Measurements from ENCODE around the gene MBOAT2.

The MBOAT2 gene

DNA sequence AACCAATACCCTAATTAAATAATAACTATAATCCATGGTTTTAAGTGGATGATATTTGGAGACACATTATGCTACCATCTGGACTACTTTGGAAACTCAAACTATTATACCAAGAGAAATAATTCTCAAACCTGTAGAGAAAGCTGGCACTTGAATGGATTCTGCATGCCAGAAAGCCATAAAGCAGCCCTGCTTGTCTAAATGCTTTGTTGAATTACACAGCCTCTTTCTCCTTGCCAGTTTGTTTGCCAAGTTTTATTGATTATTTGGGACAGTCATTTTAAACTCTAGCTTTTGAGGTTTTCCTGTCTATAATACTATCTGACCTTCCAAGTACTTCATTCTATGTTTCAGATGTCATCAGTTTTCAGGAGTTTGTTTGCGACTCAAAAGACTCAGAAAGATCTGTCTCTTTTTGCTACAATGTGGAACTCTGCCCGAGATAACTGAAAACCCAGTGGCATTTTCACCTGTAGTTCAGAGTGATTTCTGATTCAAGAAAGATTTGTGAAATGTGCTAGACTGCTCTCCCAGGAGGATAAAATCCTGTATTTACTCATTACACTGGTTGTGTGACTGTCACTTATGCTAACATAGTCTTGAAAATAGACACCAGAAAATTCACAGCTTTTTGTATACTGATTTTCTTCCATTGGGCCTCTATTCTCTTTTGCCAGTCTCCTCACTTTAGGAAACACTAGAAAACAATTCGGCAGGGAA, 29.2 kb upstream of the MBOAT2 start:
- no peaks in the 10 kb centered on the region for H3K27me3 ChIP-seq (ENCODE audit: insufficient read depth, poor library complexity, severe bottlenecking)
- DNase-seq (ENCODE audit: low read depth in 1 of 2, low spot score in 1 of 2): no peak
- no peak for TF ChIP-seq POLR2AphosphoS5 (IDR thresholded peaks at IDR 0.05; ENCODE audit: low read depth)
- TF ChIP-seq, protein P1, sequence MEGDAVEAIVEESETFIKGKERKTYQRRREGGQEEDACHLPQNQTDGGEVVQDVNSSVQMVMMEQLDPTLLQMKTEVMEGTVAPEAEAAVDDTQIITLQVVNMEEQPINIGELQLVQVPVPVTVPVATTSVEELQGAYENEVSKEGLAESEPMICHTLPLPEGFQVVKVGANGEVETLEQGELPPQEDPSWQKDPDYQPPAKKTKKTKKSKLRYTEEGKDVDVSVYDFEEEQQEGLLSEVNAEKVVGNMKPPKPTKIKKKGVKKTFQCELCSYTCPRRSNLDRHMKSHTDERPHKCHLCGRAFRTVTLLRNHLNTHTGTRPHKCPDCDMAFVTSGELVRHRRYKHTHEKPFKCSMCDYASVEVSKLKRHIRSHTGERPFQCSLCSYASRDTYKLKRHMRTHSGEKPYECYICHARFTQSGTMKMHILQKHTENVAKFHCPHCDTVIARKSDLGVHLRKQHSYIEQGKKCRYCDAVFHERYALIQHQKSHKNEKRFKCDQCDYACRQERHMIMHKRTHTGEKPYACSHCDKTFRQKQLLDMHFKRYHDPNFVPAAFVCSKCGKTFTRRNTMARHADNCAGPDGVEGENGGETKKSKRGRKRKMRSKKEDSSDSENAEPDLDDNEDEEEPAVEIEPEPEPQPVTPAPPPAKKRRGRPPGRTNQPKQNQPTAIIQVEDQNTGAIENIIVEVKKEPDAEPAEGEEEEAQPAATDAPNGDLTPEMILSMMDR (IDR thresholded peaks at IDR 0.05; ENCODE audit: insufficient read depth, low read length): no peak
- no peak for TF ChIP-seq SPI1 (IDR thresholded peaks at IDR 0.05; ENCODE audit: borderline replicate concordance, low read depth)
- TF ChIP-seq GABPA (IDR thresholded peaks at IDR 0.05; ENCODE audit: low read depth): no peak
- TF ChIP-seq, protein P2, sequence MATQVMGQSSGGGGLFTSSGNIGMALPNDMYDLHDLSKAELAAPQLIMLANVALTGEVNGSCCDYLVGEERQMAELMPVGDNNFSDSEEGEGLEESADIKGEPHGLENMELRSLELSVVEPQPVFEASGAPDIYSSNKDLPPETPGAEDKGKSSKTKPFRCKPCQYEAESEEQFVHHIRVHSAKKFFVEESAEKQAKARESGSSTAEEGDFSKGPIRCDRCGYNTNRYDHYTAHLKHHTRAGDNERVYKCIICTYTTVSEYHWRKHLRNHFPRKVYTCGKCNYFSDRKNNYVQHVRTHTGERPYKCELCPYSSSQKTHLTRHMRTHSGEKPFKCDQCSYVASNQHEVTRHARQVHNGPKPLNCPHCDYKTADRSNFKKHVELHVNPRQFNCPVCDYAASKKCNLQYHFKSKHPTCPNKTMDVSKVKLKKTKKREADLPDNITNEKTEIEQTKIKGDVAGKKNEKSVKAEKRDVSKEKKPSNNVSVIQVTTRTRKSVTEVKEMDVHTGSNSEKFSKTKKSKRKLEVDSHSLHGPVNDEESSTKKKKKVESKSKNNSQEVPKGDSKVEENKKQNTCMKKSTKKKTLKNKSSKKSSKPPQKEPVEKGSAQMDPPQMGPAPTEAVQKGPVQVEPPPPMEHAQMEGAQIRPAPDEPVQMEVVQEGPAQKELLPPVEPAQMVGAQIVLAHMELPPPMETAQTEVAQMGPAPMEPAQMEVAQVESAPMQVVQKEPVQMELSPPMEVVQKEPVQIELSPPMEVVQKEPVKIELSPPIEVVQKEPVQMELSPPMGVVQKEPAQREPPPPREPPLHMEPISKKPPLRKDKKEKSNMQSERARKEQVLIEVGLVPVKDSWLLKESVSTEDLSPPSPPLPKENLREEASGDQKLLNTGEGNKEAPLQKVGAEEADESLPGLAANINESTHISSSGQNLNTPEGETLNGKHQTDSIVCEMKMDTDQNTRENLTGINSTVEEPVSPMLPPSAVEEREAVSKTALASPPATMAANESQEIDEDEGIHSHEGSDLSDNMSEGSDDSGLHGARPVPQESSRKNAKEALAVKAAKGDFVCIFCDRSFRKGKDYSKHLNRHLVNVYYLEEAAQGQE (IDR thresholded peaks at IDR 0.05; ENCODE audit: insufficient replicate concordance, low read depth): no peak
- no peak overlapping the region for H3K27ac ChIP-seq (replicated peaks)
- H3K4me3 ChIP-seq (replicated peaks; ENCODE audit: insufficient read depth, low read length): no peak overlapping the region

DNA sequence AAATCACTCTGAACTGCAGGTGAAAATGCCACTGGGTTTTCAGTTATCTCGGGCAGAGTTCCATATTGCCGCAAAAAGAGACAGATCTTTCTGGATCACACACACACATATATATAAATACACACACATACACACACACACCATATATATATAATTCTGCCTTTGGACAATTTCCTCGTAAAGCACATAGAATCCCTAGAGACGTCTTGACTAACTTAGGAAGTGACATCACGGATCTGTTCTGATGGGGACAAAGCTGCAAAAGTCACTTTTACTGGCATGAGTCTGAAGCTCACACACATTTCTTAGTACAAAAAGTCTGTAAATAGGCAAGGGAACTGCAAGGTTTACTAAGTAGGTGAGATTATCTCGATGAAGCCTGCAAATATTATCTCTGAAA, 28.6 kb upstream of the MBOAT2 start:
- Histone ChIP-seq H3K4me3 (replicated peaks; ENCODE audit: insufficient read depth, low read length) (no peak overlapping the region), H3K27me3 (ENCODE audit: insufficient read depth, poor library complexity, severe bottlenecking) (no peaks in the 10 kb centered on the region), H3K27ac (replicated peaks) (no peak overlapping the region)
- TF ChIP-seq GABPA (IDR thresholded peaks at IDR 0.05; ENCODE audit: low read depth): no peak
- no peak for TF ChIP-seq POLR2AphosphoS5 (IDR thresholded peaks at IDR 0.05; ENCODE audit: low read depth)
- TF ChIP-seq, protein P2 (IDR thresholded peaks at IDR 0.05; ENCODE audit: insufficient replicate concordance, low read depth): no peak
- TF ChIP-seq SPI1 (IDR thresholded peaks at IDR 0.05; ENCODE audit: borderline replicate concordance, low read depth): no peak
- TF ChIP-seq, protein P1 (IDR thresholded peaks at IDR 0.05; ENCODE audit: insufficient read depth, low read length): no peak
- DNase-seq (ENCODE audit: low read depth in 1 of 2, low spot score in 1 of 2): no peak

DNA sequence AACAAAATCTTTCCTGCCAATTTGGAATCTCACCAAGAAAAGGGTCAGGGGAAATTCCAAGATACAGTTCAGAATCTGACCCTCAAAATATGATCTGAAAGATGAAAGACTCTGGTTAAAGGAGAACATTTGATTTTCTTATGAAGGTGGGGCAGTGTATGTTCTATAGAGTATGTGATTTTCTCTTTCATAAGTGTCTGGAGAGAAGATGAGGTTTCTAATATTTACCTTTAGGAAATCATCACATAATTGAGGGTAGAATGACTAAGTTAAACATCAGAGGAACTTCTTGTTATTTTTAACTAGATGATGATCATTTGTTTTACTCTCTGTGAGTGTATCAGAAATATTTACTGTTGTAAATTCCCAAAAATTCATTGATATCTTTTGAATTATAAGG, 27.8 kb upstream of the MBOAT2 start:
- H3K4me3 ChIP-seq (replicated peaks; ENCODE audit: insufficient read depth, low read length): no peak overlapping the region
- no peak for TF ChIP-seq POLR2AphosphoS5 (IDR thresholded peaks at IDR 0.05; ENCODE audit: low read depth)
- no peak overlapping the region for H3K27ac ChIP-seq (replicated peaks)
- no peak for DNase-seq (ENCODE audit: low read depth in 1 of 2, low spot score in 1 of 2)
- H3K27me3 ChIP-seq (ENCODE audit: insufficient read depth, poor library complexity, severe bottlenecking): no peaks in the 10 kb centered on the region

DNA sequence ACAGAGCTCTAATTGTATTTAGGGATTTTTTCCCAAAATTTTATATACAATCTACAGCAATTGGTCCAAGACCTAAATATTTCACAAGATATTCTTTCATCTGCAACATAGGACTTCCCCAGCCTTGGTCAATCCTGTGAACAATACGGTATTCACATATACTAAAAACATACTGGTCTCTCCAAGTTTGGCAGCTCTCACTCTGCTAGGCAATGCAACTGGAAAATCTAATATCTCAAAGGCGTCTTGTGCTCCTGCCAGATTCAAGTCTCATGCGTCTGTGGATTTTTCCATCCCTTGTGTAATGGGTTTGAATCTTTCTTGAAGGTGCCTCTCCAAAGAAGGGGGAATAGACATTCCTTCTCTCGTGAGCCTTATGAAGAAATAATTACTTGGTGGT, 27.4 kb upstream of the MBOAT2 start:
- TF ChIP-seq GABPA (IDR thresholded peaks at IDR 0.05; ENCODE audit: low read depth): no peak
- TF ChIP-seq, protein P1 (IDR thresholded peaks at IDR 0.05; ENCODE audit: insufficient read depth, low read length): no peak
- TF ChIP-seq POLR2AphosphoS5 (IDR thresholded peaks at IDR 0.05; ENCODE audit: low read depth): no peak
- TF ChIP-seq SPI1 (IDR thresholded peaks at IDR 0.05; ENCODE audit: borderline replicate concordance, low read depth): no peak
- TF ChIP-seq, protein P2 (IDR thresholded peaks at IDR 0.05; ENCODE audit: insufficient replicate concordance, low read depth): no peak
- no peak for DNase-seq (ENCODE audit: low read depth in 1 of 2, low spot score in 1 of 2)
- Histone ChIP-seq H3K27me3 (ENCODE audit: insufficient read depth, poor library complexity, severe bottlenecking) (no peaks in the 10 kb centered on the region), H3K4me3 (replicated peaks; ENCODE audit: insufficient read depth, low read length) (no peak overlapping the region), H3K27ac (replicated peaks) (no peak overlapping the region)

Measured in HL-60 (cell line).